Measurements from ENCODE around the gene CYLD. TPM values are rescaled to one million over a fixed set of nuclear protein-coding genes. Genes with fewer than 3 reads are reported as not detected.

Gene CYLD
- total RNA-seq: 100 to 1,000 TPM; 143 to 146 TPM

GRCh38 chr16:50741781-50742575, at the start of gene CYLD:
Gene CYLD, plus strand, starts transcription at chr16:50742086. Its CDS starts 7,613 bp downstream, at chr16:50749699.
- ChIA-PET CTCF (interaction anchor here (0.8 kb wide), 3 partner anchors 58 to 77 kb away, joined by 3 to 8 read pairs (median 3); no protein-coding TSS in a partner anchor), POLR2A (interaction anchor here (0.7 to 1.3 kb wide), 5 partner anchors 39 to 61 kb away, joined by 3 to 5 read pairs (median 3); partner anchors contain the start of gene SNX20)

GRCh38 chr16:50692644-50692998, 49.3 kb upstream of the CYLD start:
- ChIA-PET CTCF (no interaction called here), POLR2A (no interaction called here)

- CTCF ChIA-PET: no interaction called here
- POLR2A ChIA-PET: no interaction called here
Observed at GRCh38 chr16:50692999-50693781, 48.7 kb upstream of the CYLD start, which contains the start of gene NOD2. Gene NOD2, plus strand, starts transcription at chr16:50693606. Its CDS starts 5,890 bp downstream, at chr16:50699496.

GRCh38 chr16:50694206-50694605, 47.7 kb upstream of the CYLD start:
- POLR2A ChIA-PET: no interaction called here

GRCh38 chr16:50695017-50696000, 46.6 kb upstream of the CYLD start:
- ChIA-PET CTCF (interaction anchor here (1.2 to 1.8 kb wide), 2 partner anchors 29 to 111 kb away, joined by 3 to 4 read pairs; no protein-coding TSS in a partner anchor), POLR2A (no interaction called here)

More at GRCh38 chr16:50694206-50694605, 47.7 kb upstream of the CYLD start:
- CTCF ChIA-PET: interaction anchor here (1.2 to 1.8 kb wide), 2 partner anchors 28 to 112 kb away, joined by 3 to 4 read pairs; no protein-coding TSS in a partner anchor

GRCh38 chr16:50696126-50696525, 45.8 kb upstream of the CYLD start:
- CTCF ChIA-PET: interaction anchor here (5.0 kb wide), 1 partner anchor 10 kb away, joined by 35 read pairs; no protein-coding TSS in a partner anchor
- POLR2A ChIA-PET: no interaction called here

- ChIA-PET CTCF (interaction anchor here (1.8 to 5.0 kb wide), 2 partner anchors 11 to 47 kb away, joined by 6 to 35 read pairs; no protein-coding TSS in a partner anchor), POLR2A (interaction anchor here (0.9 to 1.5 kb wide), 3 partner anchors 13 to 45 kb away, joined by 3 to 5 read pairs (median 3); partner anchors contain the start of gene CYLD)
Observed at GRCh38 chr16:50696575-50697420, 45.1 kb upstream of the CYLD start.

GRCh38 chr16:50697421-50697715, 44.5 kb upstream of the CYLD start:
- CTCF ChIA-PET: interaction anchor here (1.8 to 5.0 kb wide), 2 partner anchors 12 to 47 kb away, joined by 6 to 35 read pairs; no protein-coding TSS in a partner anchor
- POLR2A ChIA-PET: interaction anchor here (0.9 to 1.7 kb wide), 4 partner anchors 13 to 44 kb away, joined by 3 to 6 read pairs (median 4); partner anchors contain the start of genes CYLD and SNX20

- ChIA-PET POLR2A (interaction anchor here (0.5 to 1.7 kb wide), 5 partner anchors 11 to 543 kb away, joined by 3 to 6 read pairs (median 4); partner anchors contain the start of gene SNX20), CTCF (interaction anchor here (0.7 to 5.0 kb wide), 5 partner anchors 12 to 49 kb away, joined by 3 to 35 read pairs (median 6); no protein-coding TSS in a partner anchor)
Observed at GRCh38 chr16:50697881-50698767, 43.8 kb upstream of the CYLD start.

- ChIA-PET POLR2A (interaction anchor here (0.8 to 1.4 kb wide), 2 partner anchors 10 to 16 kb away, joined by 3 read pairs; no protein-coding TSS in a partner anchor), CTCF (interaction anchor here (1.1 to 5.0 kb wide), 4 partner anchors 14 to 107 kb away, joined by 3 to 35 read pairs (median 6); no protein-coding TSS in a partner anchor)
Observed at GRCh38 chr16:50699326-50700159, 42.3 kb upstream of the CYLD start.

- POLR2A ChIA-PET: interaction anchor here (1.0 kb wide), 1 partner anchor 39 kb away, joined by 3 read pairs; no protein-coding TSS in a partner anchor
- CTCF ChIA-PET: interaction anchor here (1.8 kb wide), 1 partner anchor 14 kb away, joined by 5 read pairs; no protein-coding TSS in a partner anchor
Observed at GRCh38 chr16:50702725-50703124, 39.2 kb upstream of the CYLD start.

- ChIA-PET POLR2A (no interaction called here), CTCF (interaction anchor here (1.8 kb wide), 1 partner anchor 13 kb away, joined by 5 read pairs; no protein-coding TSS in a partner anchor)
Observed at GRCh38 chr16:50704245-50704644, 37.6 kb upstream of the CYLD start.

- ChIA-PET POLR2A (no interaction called here), CTCF (interaction anchor here (0.6 kb wide), 1 partner anchor 26 kb away, joined by 3 read pairs; no protein-coding TSS in a partner anchor)
Observed at GRCh38 chr16:50705436-50706110, 36.3 kb upstream of the CYLD start.

- CTCF ChIA-PET: interaction anchor here (0.6 kb wide), 1 partner anchor 25 kb away, joined by 3 read pairs; no protein-coding TSS in a partner anchor
- POLR2A ChIA-PET: no interaction called here
Observed at GRCh38 chr16:50706250-50706649, 35.6 kb upstream of the CYLD start.

Measured in activated CD8-positive, alpha-beta memory T cell treated with anti-CD3 and anti-CD28 coated beads for 36 hours (primary cell).